H1 (cell line): Measurements from ENCODE around the gene CELSR1. TPM values are rescaled to one million over a fixed set of nuclear protein-coding genes. Genes with fewer than 3 reads are reported as not detected.

Experiments used
- CTCF ChIA-PET: fragments of 300-600 bp; sonication (Branson Sonifier 250); formaldehyde crosslinking; loops from one replicate; lab custom pipeline; 2021; ENCODE audit not compliant: partially characterized antibody; lab: Charles Lee
- POLR2A ChIA-PET: fragments of 300-600 bp; sonication (Branson Sonifier 250); formaldehyde crosslinking; loops from one replicate; lab custom pipeline; 2021; ENCODE audit warnings: inconsistent platforms; ENCODE audit not compliant: partially characterized antibody; lab: Charles Lee
- DNase-seq, 2 experiments: peaks; one replicate each; pipeline versions ENCODE4 v3.0.0 to v3.0.0-alpha.2; 2010 to 2022; ENCODE audit warnings: low spot score in 2 of 2, low read depth in 1 of 2, mixed read lengths in 1 of 2
- FAIRE-seq: peaks from 2 replicates; lab custom pipeline; 2011; peaks lifted over from hg19 to GRCh38; lab: Jason Lieb, UNC
- H2AFZ ChIP-seq: 2 replicates; pipeline ENCODE4 v1.8.1; 2012; ENCODE audit warnings: low read length, inconsistent platforms
- H2AK5ac ChIP-seq: 2 replicates; pipeline ENCODE4 v1.6.1; 2013; ENCODE audit warnings: low read depth, low read length
- H2BK120ac ChIP-seq: replicated peaks from 2 replicates; pipeline ENCODE3; 2013; ENCODE audit warnings: low read depth, low read length, inconsistent platforms
- H2BK12ac ChIP-seq: 2 replicates; pipeline ENCODE4 v1.6.1; 2013; ENCODE audit warnings: low read depth, low read length
- H2BK15ac ChIP-seq: 2 replicates; pipeline ENCODE4 v1.6.1; 2013; ENCODE audit warnings: low read length
- H2BK20ac ChIP-seq: 2 replicates; pipeline ENCODE4 v1.6.1; 2013; ENCODE audit warnings: low read length
- H2BK5ac ChIP-seq: 2 replicates; pipeline ENCODE4 v1.6.1; 2013; ENCODE audit warnings: low read depth, low read length
- H3K14ac ChIP-seq: 2 replicates; pipeline ENCODE4 v1.6.1; 2013; ENCODE audit warnings: inconsistent platforms; ENCODE audit not compliant: insufficient read length
- H3K18ac ChIP-seq: 2 replicates; pipeline ENCODE4 v1.6.1; 2013; ENCODE audit warnings: low read length; ENCODE audit errors: extremely low read depth
- H3K23ac ChIP-seq: 2 replicates; pipeline ENCODE4 v1.6.1; 2013; ENCODE audit warnings: inconsistent platforms; ENCODE audit not compliant: insufficient read length
- H3K23me2 ChIP-seq: 2 replicates; pipeline ENCODE4 v1.6.1; 2013; ENCODE audit warnings: low read depth, low read length
- H3K27ac ChIP-seq: 2 replicates; pipeline ENCODE4 v1.6.1; 2011; ENCODE audit warnings: low read depth, low read length, inconsistent platforms
- H3K27me3 ChIP-seq, 4 experiments: replicated peaks in 1 of 4; 1 replicate in 1 of 4; 2 replicates in 3 of 4; pipeline versions ENCODE4 v1.6.1 to v1.8.1; 2011 to 2013; ENCODE audit warnings: low read length in 3 of 4, mild to moderate bottlenecking in 3 of 4, inconsistent platforms in 2 of 4, mixed read lengths in 2 of 4, moderate library complexity in 1 of 4; ENCODE audit not compliant: control insufficient read depth in 3 of 4, insufficient read depth in 3 of 4; ENCODE audit errors: extremely low read depth in 1 of 4
- H3K36me3 ChIP-seq, 4 experiments: 2 replicates each; pipeline versions ENCODE4 v1.6.1 to v1.8.1; 2011 to 2013; ENCODE audit warnings: mild to moderate bottlenecking in 4 of 4, low read length in 3 of 4, moderate library complexity in 2 of 4, control low read depth in 1 of 4, inconsistent platforms in 1 of 4; ENCODE audit not compliant: insufficient read depth in 4 of 4, control insufficient read depth in 2 of 4
- H3K4ac ChIP-seq: replicated peaks from 2 replicates; pipeline ENCODE3; 2013; ENCODE audit warnings: low read length, low read depth, mixed read lengths, inconsistent platforms; ENCODE audit not compliant: insufficient read length
- H3K4me1 ChIP-seq, 4 experiments: replicated peaks in 1 of 4; 1 replicate in 1 of 4; 2 replicates in 3 of 4; pipeline versions ENCODE4 v1.6.1 to v1.8.1; 2011 to 2013; ENCODE audit warnings: low read length in 3 of 4, inconsistent platforms in 2 of 4, mixed read lengths in 1 of 4; ENCODE audit not compliant: insufficient read depth in 4 of 4, control insufficient read depth in 3 of 4
- H3K4me2 ChIP-seq, 2 experiments: 2 replicates each; pipeline versions ENCODE4 v1.6.1 to v1.8.1; 2011 to 2013; ENCODE audit warnings: low read depth in 2 of 2, low read length in 2 of 2, control low read depth in 1 of 2, inconsistent platforms in 1 of 2, mild to moderate bottlenecking in 1 of 2; ENCODE audit not compliant: insufficient read depth in 1 of 2
- H3K4me3 ChIP-seq, 4 experiments: fragments of 200-600, 300-600 bp in 1 of 4; sonication (generic), shearing (Covaris generic), sonication (Bioruptor Twin) in 1 of 4; 2 replicates each; pipeline versions ENCODE4 v1.5.1 to v1.8.1; 2011 to 2016; ENCODE audit warnings: low read length in 4 of 4, low read depth in 3 of 4, control low read depth in 2 of 4, inconsistent platforms in 2 of 4, mild to moderate bottlenecking in 2 of 4, mixed read lengths in 1 of 4, moderate library complexity in 1 of 4; ENCODE audit not compliant: insufficient read depth in 2 of 4; ENCODE audit errors: extremely low read depth in 1 of 4
- H3K56ac ChIP-seq: replicated peaks from 2 replicates; pipeline ENCODE3; 2013; ENCODE audit warnings: low read depth, mild to moderate bottlenecking, mixed read lengths, low read length, inconsistent platforms; ENCODE audit not compliant: insufficient read length
- H3K79me1 ChIP-seq: 2 replicates; pipeline ENCODE4 v1.6.1; 2013; ENCODE audit warnings: low read depth, low read length, control low read depth
- H3K79me2 ChIP-seq, 2 experiments: 2 replicates each; pipeline versions ENCODE4 v1.6.1 to v1.8.1; 2012 to 2013; ENCODE audit warnings: low read length in 2 of 2, mild to moderate bottlenecking in 2 of 2, inconsistent platforms in 1 of 2; ENCODE audit not compliant: insufficient read depth in 2 of 2, control insufficient read depth in 1 of 2
- H3K9ac ChIP-seq, 4 experiments: replicated peaks in 1 of 4; 1 replicate in 1 of 4; 2 replicates in 3 of 4; pipeline versions ENCODE4 v1.6.1 to v1.8.1; 2011 to 2013; ENCODE audit warnings: low read depth in 3 of 4, low read length in 3 of 4, control low read depth in 2 of 4, mild to moderate bottlenecking in 2 of 4, moderate library complexity in 2 of 4, inconsistent platforms in 1 of 4; ENCODE audit errors: extremely low read depth in 1 of 4
- H3K9me3 ChIP-seq, 2 experiments: 2 replicates each; pipeline versions ENCODE4 v1.6.1 to v1.8.1; 2012 to 2013; ENCODE audit warnings: mild to moderate bottlenecking in 2 of 2, moderate library complexity in 2 of 2, control low read depth in 1 of 2, inconsistent platforms in 1 of 2, low read depth in 1 of 2, low read length in 1 of 2, mixed read lengths in 1 of 2; ENCODE audit not compliant: insufficient read depth in 2 of 2
- H4K20me1 ChIP-seq, 2 experiments: replicated peaks in 1 of 2; 2 replicates each; pipeline versions ENCODE3 to v1.8.1; 2011 to 2013; ENCODE audit warnings: inconsistent platforms in 2 of 2, low read length in 2 of 2, mild to moderate bottlenecking in 1 of 2; ENCODE audit not compliant: insufficient read depth in 2 of 2, control insufficient read depth in 1 of 2
- H4K5ac ChIP-seq: 2 replicates; pipeline ENCODE4 v1.6.1; 2013; ENCODE audit warnings: low read length, low read depth, mixed read lengths, inconsistent platforms; ENCODE audit not compliant: insufficient read length
- H4K8ac ChIP-seq: 2 replicates; pipeline ENCODE4 v1.8.0; 2013; ENCODE audit warnings: mild to moderate bottlenecking, moderate library complexity, low read length, inconsistent platforms; ENCODE audit not compliant: insufficient read depth; ENCODE audit errors: extremely low read depth
- H4K91ac ChIP-seq: replicated peaks from 2 replicates; pipeline ENCODE3; 2013; ENCODE audit warnings: low read length, mixed read lengths, inconsistent platforms; ENCODE audit not compliant: insufficient read length
- BRCA1 ChIP-seq: IDR thresholded peaks from 2 replicates; pipeline ENCODE4 v1.6.1; 2012; ENCODE audit warnings: low read depth, low read length, improper control_type of control experiment
- CBX5 ChIP-seq: fragments of 300-800, 300-1000 bp; sonication (generic); IDR thresholded peaks from 2 replicates; pipeline ENCODE4 v1.7.1; 2016; ENCODE audit warnings: antibody characterized with exemption, low read length, low read depth
- CTCF ChIP-seq, 3 experiments: IDR thresholded peaks; 1 replicate in 2 of 3; 2 replicates in 1 of 3; pipeline versions ENCODE4 v1.5.1 to v1.6.1; 2011; ENCODE audit warnings: low read length in 3 of 3, mild to moderate bottlenecking in 3 of 3, inconsistent platforms in 2 of 3, low read depth in 1 of 3, moderate library complexity in 1 of 3; ENCODE audit not compliant: insufficient read depth in 1 of 3; ENCODE audit errors: control extremely low read depth in 1 of 3
- SIX5 ChIP-seq: IDR thresholded peaks from 2 replicates; pipeline ENCODE4 v1.6.1; 2011; ENCODE audit warnings: mild to moderate bottlenecking, low read depth, low read length
- SP1 ChIP-seq: IDR thresholded peaks from 2 replicates; pipeline ENCODE4 v1.6.1; 2011; ENCODE audit warnings: low read depth, low read length
- TAF7 ChIP-seq: optimal IDR thresholded peaks from 2 replicates; pipeline ENCODE3; 2011; ENCODE audit warnings: low read depth, mild to moderate bottlenecking, inconsistent platforms, low read length, moderate library complexity, borderline replicate concordance
- YY1 ChIP-seq: IDR thresholded peaks from 2 replicates; pipeline ENCODE4 v1.6.1; 2011; ENCODE audit warnings: low read depth, mild to moderate bottlenecking, low read length
- ZNF274 ChIP-seq: IDR thresholded peaks from 2 replicates; pipeline ENCODE4 v1.7.0; 2012; ENCODE audit warnings: low read length, borderline replicate concordance; ENCODE audit errors: extremely low read depth
- WGBS, 2 experiments: shearing (Covaris generic) in 1 of 2; methylation state at CpG; one replicate each; pipeline versions ENCODE4 v1.1.6 to v1.1.7; 2013 to 2015; ENCODE audit warnings: low lambda C conversion rate in 2 of 2, mixed read lengths in 2 of 2, inconsistent platforms in 1 of 2, low coverage in 1 of 2, missing lambda C conversion rate in 1 of 2; ENCODE audit not compliant: insufficient replicate concordance in 2 of 2, insufficient coverage in 1 of 2, insufficient read length in 1 of 2; ENCODE audit errors: extremely low coverage in 1 of 2, missing lambda C conversion rate in 1 of 2; 5-methylcytosine and 5-hydroxymethylcytosine counted together
- polyA plus RNA-seq, 7 experiments: library from polyadenylated mRNA; depleted of rRNA in 3 of 7; stranded (reverse) in 5 of 7; unstranded in 2 of 7; fragments of >200 nt in 5 of 7; fragments of 200-250 nt in 2 of 7; gene quantifications; 1 replicate in 5 of 7; 2 replicates in 1 of 7; 4 replicates in 1 of 7; pipeline versions ENCODE4 v1.2.1 to v1.2.3, GENCODE V29; 2011 to 2013; ENCODE audit warnings: missing spikeins in 2 of 7, mixed read lengths in 2 of 7
- total RNA-seq: library from RNA; stranded (reverse); fragmentation: NEBNext Ultra II Directional; extraction: Animal tissue kit (Norgen Biotek cat#: 25700); gene quantifications from 2 replicates; pipeline ENCODE4 v1.2.1, GENCODE V29; 2021

Gene CELSR1
- total and polyA plus RNA-seq, 2 of the 8 experiments (the other 6 are each of a cell fraction or from before 2014, with no cell fraction given), result 9.0 to 12.4 TPM

DNA sequence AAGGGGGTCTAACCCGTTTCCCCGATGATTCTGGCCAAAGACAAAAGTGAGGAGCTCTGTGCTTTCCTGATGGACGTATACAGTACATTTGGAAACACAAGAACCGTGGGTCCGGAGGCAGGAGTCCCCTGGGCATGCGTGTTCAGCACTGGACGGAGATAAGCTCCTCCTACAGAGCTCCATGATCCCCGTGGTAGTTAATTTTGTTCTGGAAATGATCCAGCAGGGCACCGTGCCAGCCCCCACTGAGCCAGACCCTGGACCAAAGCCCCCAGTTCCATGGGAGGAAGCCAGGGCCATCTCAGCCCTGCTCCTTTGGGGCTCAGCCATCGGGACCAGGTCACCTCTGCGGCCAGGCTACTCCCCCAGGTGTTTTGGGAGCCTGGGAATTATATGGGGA is 118.6 kb downstream of the CELSR1 start:
- Histone ChIP-seq H3K79me1 (no peaks in the 10 kb centered on the region), H3K56ac (no peak overlapping the region), H4K20me1 (peaks cover 2 to 15% of the 10 kb centered on the region in 2 experiments), H3K9me3 (no peaks in the 10 kb centered on the region), H2AK5ac (no peak overlapping the region), H3K4ac (no peak overlapping the region), H3K79me2 (no peaks in the 10 kb centered on the region), H3K23me2 (no peaks in the 10 kb centered on the region), H2AFZ (no peak overlapping the region), H2BK20ac (no peak overlapping the region), H3K4me3 (no peak overlapping the region), H3K27me3 (no peaks in the 10 kb centered on the region), H4K8ac (no peak overlapping the region), H3K4me2 (no peak overlapping the region), H3K23ac (no peak overlapping the region), H4K5ac (no peak overlapping the region), H3K27ac (no peak overlapping the region), H3K36me3 (no peaks in the 10 kb centered on the region), H4K91ac (no peak overlapping the region), H3K4me1 (no peaks in the 10 kb centered on the region), H2BK12ac (no peak overlapping the region), H2BK120ac (no peak overlapping the region), H2BK5ac (no peak overlapping the region), H2BK15ac (no peak overlapping the region), H3K18ac (no peak overlapping the region), H3K14ac (no peak overlapping the region), H3K9ac (no peak overlapping the region)
- ChIA-PET CTCF (interaction anchor here (1.2 to 1.3 kb wide), 2 partner anchors 9 to 109 kb away, joined by 3 read pairs; no protein-coding TSS in a partner anchor), POLR2A (interaction anchor here (0.6 kb wide), 1 partner anchor 342 kb away, joined by 3 read pairs; no protein-coding TSS in a partner anchor)
- no peak for DNase-seq
- FAIRE-seq, result no peak
- WGBS, 2 experiments, result 94% methylated on average over 11 of the region's 11 CpGs; no CpG with 5 or more reads in 1 of the 2 experiments
- no peak for TF ChIP-seq YY1
- TF ChIP-seq CBX5, result no peak
- TF ChIP-seq CTCF (IDR thresholded peaks at IDR 0.05; ENCODE audit: control extremely low read depth in 1 of 3, insufficient read depth in 1 of 3, low read depth in 1 of 3, low read length in 3 of 3), result no peak
- TF ChIP-seq ZNF274, result no peak
- TF ChIP-seq BRCA1, result no peak
- no peak for TF ChIP-seq SP1
- no peak for TF ChIP-seq TAF7
- TF ChIP-seq SIX5, result no peak
